Fibroblast of villous mesenchyme (primary cell): ENCODE data around the gene KLK4. TPM values are rescaled to one million over a fixed set of nuclear protein-coding genes. Genes with fewer than 3 reads are reported as not detected.
"Not testable (repeated sequence)": the region's sequence is repeated elsewhere in the genome, so short reads cannot be mapped to it uniquely, and the experiment has no call there.

Source experiments
- DNase-seq: peaks from one replicate; pipeline ENCODE4 v3.0.0-alpha.2; 2010; ENCODE audit warnings: low read depth
- H3K4me3 ChIP-seq: 2 replicates; pipeline ENCODE4 v1.5.1; 2011; ENCODE audit warnings: low read depth, mild to moderate bottlenecking, low read length
- total RNA-seq: library from RNA; depleted of rRNA; stranded (reverse); fragments of >200 nt; gene quantifications from 2 replicates; pipeline ENCODE4 v1.2.3, GENCODE V29; 2012
- TF ChIP-seq, protein P1 (sequence below): IDR thresholded peaks from 2 replicates; pipeline ENCODE4 v1.5.1; 2012; ENCODE audit warnings: low read depth, mild to moderate bottlenecking, low read length; ENCODE audit not compliant: insufficient read depth

Gene KLK4
- total RNA-seq, 1 donor: not detected

DNA sequence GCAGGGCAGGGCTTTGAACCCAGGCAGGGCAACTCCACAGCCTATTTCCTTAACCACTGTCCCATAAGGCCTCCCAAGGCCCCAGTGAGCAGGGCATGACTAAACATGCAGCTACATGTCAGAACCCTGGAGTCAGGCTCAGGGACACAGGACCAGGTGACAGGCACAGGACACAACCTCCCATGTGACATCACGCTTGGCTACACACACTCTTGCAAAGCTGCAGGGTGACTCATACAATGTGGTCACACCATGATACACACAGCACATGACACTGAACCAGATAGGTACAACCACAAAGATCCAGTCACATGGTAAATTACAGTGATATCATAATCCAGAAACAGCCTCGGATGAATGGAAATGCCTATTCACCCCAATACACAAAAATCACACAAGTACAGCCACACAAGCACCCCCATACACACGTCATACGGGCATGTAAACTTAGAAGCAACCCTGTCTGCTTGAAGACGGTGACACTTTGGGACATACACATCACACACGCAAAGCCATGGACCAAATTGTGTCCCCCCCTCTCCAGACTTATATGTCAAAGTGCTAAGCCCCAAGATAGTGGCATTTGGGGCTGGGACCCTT lies 14.5 kb downstream of the KLK4 start:
- TF ChIP-seq, protein P1, sequence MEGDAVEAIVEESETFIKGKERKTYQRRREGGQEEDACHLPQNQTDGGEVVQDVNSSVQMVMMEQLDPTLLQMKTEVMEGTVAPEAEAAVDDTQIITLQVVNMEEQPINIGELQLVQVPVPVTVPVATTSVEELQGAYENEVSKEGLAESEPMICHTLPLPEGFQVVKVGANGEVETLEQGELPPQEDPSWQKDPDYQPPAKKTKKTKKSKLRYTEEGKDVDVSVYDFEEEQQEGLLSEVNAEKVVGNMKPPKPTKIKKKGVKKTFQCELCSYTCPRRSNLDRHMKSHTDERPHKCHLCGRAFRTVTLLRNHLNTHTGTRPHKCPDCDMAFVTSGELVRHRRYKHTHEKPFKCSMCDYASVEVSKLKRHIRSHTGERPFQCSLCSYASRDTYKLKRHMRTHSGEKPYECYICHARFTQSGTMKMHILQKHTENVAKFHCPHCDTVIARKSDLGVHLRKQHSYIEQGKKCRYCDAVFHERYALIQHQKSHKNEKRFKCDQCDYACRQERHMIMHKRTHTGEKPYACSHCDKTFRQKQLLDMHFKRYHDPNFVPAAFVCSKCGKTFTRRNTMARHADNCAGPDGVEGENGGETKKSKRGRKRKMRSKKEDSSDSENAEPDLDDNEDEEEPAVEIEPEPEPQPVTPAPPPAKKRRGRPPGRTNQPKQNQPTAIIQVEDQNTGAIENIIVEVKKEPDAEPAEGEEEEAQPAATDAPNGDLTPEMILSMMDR: no peak
- no peak overlapping the region for H3K4me3 ChIP-seq
- DNase-seq: peak; percentile 12

DNA sequence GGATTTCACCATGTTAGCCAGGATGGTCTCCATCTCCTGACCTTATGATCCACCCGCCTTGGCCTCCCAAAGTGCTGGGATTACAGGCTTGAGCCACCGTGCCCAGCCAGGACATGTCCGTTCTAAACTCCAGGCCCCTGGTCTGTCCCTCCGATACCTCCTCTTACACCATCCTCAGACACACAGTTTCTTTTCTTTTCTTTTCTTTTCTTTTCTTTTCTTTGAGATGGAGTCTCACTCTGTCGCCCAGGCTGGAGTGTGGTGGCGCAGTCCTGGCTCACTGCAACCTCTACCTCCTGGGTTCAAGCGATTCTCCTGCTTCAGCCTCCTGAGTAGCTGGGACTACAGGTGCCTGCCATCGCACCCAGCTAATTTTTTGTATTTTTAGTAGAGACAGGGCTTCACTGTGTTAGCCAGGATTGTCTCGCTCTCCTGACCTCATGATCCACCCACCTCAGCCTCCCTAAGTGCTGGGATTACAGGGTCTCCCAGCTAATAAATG lies 15.1 kb downstream of the KLK4 start:
- not testable (repeated sequence) for DNase-seq, H3K4me3 ChIP-seq

DNA sequence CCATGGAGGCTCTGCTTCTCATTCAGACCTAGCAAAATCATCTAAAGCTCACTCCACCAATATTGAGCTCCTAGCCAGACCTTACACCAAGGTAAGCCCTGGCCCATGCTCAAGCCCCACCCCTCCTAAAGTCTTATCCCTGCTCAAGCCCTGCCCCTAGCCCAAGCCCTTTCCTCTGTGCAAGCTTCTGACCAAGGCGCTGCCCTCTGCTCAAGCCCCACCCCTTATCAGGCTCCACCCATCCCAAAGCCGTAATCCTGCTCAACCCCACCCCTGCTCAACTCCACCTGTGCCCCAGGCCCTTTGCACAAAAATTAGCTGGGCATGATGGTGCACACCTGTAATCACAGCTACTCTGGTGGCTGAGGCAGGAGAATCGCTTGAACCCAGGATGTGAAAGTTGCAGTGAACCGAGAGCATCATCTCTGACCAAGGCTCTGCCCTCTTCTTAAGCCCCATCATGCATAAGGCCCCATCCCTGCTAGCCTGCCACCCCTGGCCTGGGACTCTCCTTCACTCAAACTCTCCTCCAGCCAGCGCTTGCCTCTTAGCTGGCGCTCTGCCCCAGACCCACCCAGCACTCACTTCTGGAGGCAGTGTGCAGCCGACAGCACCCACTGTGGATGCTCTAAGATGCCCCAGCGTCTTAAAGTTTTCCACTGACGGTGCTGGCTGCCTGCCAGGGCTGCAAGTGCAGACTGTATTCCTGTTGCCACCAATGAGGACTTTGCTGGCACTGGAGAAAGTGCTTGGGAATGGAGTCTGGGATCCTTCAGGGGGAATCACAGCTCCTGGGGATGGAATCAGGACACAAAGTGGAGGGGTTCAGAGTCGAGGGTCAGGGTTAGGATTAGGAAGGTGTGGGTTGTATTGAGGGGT lies 16.5 kb downstream of the KLK4 start:
- TF ChIP-seq, protein P1: no peak
- no peak overlapping the region for H3K4me3 ChIP-seq
- DNase-seq: no peak

DNA sequence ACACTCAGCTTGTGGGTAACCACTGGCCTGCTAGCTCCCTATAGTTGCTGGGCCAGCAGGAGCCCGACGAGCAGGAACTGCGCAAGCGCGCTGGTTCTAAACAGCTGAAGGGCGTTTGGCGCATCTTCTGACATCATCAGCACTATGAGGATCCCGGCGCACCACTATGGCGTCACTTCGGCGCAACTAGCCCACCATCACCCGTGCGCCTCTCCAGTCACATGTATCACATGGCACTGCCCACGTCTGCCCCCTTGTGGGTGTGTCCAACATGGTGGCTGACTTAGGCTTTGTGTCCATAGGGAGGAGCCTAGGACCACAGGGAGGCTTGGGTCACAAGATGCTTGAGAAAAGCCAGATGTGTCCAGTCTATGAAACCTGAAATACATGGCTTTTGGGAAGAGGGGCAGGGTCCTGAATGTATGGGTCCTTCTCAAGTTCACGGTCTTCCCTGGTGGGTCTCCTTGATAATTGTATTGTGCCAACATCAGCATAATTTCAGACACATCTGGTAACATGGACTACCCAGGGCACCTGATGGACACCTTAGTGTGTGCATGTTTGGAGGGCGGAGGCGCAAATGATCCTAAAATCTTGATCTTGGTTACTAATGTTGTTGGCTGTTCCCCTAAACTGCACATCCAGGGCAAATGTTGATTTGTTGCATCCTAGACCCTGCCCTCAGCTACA lies 18.0 kb downstream of the KLK4 start:
- H3K4me3 ChIP-seq: no peak overlapping the region
- no peak for DNase-seq
- TF ChIP-seq, protein P1: no peak

GRCh38 chr19:50891253-50891625 lies 20.0 kb downstream of the KLK4 start:
- DNase-seq: no peak
- no peak overlapping the region for H3K4me3 ChIP-seq
- TF ChIP-seq, protein P1: no peak

- no peak overlapping the region for H3K4me3 ChIP-seq
- TF ChIP-seq, protein P1: no peak
- DNase-seq: no peak
Measured at GRCh38 chr19:50890422-50891252, 20.6 kb downstream of the KLK4 start.
